RPMI7951 (cell line): ENCODE results near the gene USP54. TPM values are rescaled to one million over a fixed set of nuclear protein-coding genes. Genes with fewer than 3 reads are reported as not detected.
A peak's percentile ranks its signal among the peaks of the same experiment; 100 is the strongest.
"Not testable (repeated sequence)": the region's sequence is repeated elsewhere in the genome, so short reads cannot be mapped to it uniquely, and the experiment has no call there.

Experiments
- DNase-seq: peaks from one replicate; pipeline ENCODE4 v3.0.0-alpha.2; 2012; ENCODE audit warnings: low read depth
- total RNA-seq: library from RNA; depleted of rRNA; stranded (reverse); fragments of >200 nt; shearing (Covaris generic); gene quantifications from 2 replicates; pipeline ENCODE4 v1.2.3, GENCODE V29; 2014

USP54 gene
- total RNA-seq, 1 experiment from 2014 or later = 6.4 TPM

- DNase-seq = peak; percentile 46
Observed at GRCh38 chr10:73591935-73592699, 975 bp upstream of the USP54 start.

GRCh38 chr10:73589563-73590126 lies 1.5 kb downstream of the USP54 start:
- peak; percentile 13 for DNase-seq

- DNase-seq = no peak
Observed at GRCh38 chr10:73588656-73589055, 2.5 kb downstream of the USP54 start.

- DNase-seq = peak; percentile 48
Observed at GRCh38 chr10:73586583-73586984, 4.6 kb downstream of the USP54 start.

GRCh38 chr10:73585327-73585726 lies 5.8 kb downstream of the USP54 start:
- DNase-seq = no peak

- DNase-seq = peak; percentile 58
Observed at GRCh38 chr10:73584737-73585136, 6.4 kb downstream of the USP54 start.

- no peak for DNase-seq
Observed at GRCh38 chr10:73581918-73582317, 9.2 kb downstream of the USP54 start.

- not testable (repeated sequence) for DNase-seq
Observed at GRCh38 chr10:73578927-73579326, 12.2 kb downstream of the USP54 start.

- no peak for DNase-seq
Observed at GRCh38 chr10:73577788-73578187, 13.4 kb downstream of the USP54 start.

- no peak for DNase-seq
Observed at GRCh38 chr10:73576890-73577591, 14.1 kb downstream of the USP54 start.

- DNase-seq = peak; percentile 15
Observed at GRCh38 chr10:73576178-73576889, 14.8 kb downstream of the USP54 start.

- DNase-seq = not testable (repeated sequence)
Observed at GRCh38 chr10:73567025-73567424, 24.1 kb downstream of the USP54 start.

GRCh38 chr10:73561192-73561591 lies 29.9 kb downstream of the USP54 start:
- no peak for DNase-seq

GRCh38 chr10:73559590-73559989 lies 31.6 kb downstream of the USP54 start:
- DNase-seq = peak; percentile 14

GRCh38 chr10:73556855-73557254 lies 34.3 kb downstream of the USP54 start:
- no peak for DNase-seq

- DNase-seq = no peak
Observed at GRCh38 chr10:73554721-73555120, 36.4 kb downstream of the USP54 start.

GRCh38 chr10:73553761-73554160 lies 37.4 kb downstream of the USP54 start:
- no peak for DNase-seq

GRCh38 chr10:73552819-73553715 lies 38.1 kb downstream of the USP54 start:
- no peak for DNase-seq

- no peak for DNase-seq
Observed at GRCh38 chr10:73551515-73551914, 39.6 kb downstream of the USP54 start.

- no peak for DNase-seq
Observed at GRCh38 chr10:73545357-73545756, 45.8 kb downstream of the USP54 start.

- no peak for DNase-seq
Observed at GRCh38 chr10:73537709-73538108, 53.4 kb downstream of the USP54 start.
